CD1c-positive myeloid dendritic cell (primary cell): ENCODE measurements around the gene PATJ.
"Not testable (repeated sequence)": the region's sequence is repeated elsewhere in the genome, so short reads cannot be mapped to it uniquely, and the experiment has no call there.

ENCODE experiments used
- DNase-seq: peaks from one replicate; pipeline ENCODE4 v3.0.0-alpha.2; 2016; ENCODE audit errors: extremely low spot score

Gene PATJ

DNA sequence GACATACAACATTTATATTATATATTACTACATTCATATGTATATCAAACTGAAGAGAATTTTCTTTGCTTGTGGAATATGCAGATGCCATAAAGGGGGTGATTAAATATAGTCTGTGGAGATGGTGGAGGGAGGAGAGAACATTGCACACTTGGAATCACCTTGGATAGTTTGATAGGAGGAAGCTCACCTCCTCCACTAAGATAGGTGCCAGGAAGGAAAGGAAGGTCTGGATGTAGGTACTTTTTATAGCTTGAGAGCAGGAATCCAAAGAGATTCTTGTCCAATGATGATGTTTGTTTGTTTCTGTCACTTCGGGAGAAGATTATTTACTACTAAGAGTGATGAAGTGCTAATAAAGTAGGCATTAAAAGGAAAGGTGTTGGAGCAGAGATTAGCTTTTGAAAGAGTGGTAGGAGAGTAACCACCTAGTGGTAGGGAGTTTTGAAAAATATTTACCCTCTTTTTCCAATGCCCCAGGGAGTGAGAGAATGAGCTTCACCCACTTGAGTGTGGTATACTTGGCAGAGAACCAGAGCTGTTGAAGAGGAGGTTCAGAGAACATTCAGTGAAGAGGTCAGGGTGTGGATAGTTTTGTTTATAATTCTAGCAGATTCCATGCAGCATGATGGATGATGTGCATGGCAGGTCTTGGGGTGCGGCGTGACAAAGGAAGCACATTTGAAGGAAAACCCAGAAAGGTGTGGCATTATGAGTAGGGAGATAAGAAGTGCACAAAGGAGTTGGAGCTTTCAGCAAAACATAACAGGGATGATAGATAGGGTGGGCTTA lies 145.0 kb downstream of the PATJ start:
- DNase-seq: no peak

DNA sequence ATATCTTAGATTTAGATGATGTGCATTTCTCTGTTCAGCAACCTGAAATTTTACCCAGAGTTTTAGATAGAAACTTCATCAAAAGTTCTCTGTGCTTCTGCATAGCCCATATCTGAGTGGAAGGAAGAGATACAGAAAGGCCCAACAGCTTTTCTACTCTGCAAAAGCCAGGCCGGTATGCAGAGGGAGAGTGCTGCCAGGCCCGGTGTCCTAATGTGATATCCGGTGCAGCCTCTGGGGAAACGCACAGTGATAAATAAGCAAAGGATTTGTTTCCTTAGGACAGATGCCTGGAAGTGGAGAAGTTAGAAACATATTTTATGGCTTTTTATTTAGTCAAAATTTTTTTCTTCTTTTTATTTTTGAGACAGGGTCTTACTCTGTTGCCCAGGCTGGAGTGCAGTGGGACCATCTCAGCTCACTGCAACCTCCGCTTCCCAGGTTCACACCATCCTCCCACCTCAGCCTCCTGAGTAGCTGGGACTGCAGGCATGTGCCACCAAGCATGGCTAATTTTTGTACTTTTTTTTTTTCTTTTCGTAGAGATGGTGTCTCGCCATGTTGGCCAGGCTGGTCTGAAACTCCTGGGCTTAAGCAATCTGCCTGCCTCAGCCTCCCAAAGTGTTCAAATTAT lies 145.8 kb downstream of the PATJ start:
- DNase-seq: no peak

DNA sequence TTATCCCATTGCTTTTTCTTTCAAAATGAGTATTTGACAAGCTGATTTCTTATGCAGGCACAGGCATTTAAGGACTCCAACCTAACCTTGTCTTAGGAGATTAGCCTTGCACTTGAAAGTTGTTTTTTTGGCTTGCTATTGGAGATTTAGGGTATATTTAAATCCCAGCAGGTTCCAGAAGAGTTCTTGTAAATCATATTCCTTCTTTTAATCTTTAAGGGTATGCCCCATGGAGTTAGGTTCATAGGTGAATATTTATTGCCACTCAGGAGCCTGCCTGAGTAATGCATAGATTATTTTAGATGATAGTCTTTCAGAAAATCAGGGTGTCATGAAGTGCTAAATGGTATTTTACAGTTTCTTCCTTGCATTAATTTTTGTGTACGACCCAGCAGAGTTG lies 146.5 kb downstream of the PATJ start:
- DNase-seq: no peak

DNA sequence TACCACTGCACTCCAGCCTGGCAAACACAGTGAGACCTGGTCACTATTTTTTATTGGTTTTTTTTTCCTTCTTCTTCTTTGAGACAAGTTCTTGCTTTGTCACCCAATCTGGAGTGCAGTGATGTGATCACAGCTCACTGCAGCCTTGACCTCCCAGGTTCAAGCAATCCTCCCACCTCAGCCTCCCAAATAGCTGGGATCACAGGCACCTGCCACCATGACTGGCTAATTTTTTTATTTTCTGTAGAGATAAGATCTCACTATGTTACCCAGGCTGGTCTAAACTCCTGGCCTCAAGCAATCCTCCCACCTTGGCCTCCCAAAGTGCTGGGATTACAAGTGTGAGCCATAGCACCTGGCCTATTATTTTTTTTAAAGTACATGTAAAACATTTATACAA lies 148.2 kb downstream of the PATJ start:
- DNase-seq: not testable (repeated sequence)

- DNase-seq: no peak
Measured at GRCh38 chr1:61892977-61893376, 150.7 kb downstream of the PATJ start.

DNA sequence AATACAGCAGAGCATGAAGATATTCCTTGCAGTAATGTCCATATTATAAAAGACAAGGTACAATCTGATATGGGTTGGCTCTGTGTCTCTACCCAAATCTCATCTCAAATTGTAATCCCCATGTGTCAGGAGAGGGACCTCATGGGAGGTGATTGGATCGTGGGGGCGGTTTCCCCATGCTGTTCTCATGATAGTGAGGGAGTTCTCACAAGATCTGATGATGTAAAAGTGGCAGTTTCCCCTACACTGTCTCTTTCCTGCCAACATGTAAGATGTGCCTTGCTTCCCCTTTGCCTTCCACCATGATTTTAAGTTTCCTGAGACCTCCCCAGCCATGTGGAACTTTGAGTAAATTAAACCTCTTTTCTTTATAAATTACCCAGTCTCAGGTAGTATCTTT lies 152.0 kb downstream of the PATJ start:
- not testable (repeated sequence) for DNase-seq

- no peak for DNase-seq
Measured at GRCh38 chr1:61895175-61895574, 152.9 kb downstream of the PATJ start.

DNA sequence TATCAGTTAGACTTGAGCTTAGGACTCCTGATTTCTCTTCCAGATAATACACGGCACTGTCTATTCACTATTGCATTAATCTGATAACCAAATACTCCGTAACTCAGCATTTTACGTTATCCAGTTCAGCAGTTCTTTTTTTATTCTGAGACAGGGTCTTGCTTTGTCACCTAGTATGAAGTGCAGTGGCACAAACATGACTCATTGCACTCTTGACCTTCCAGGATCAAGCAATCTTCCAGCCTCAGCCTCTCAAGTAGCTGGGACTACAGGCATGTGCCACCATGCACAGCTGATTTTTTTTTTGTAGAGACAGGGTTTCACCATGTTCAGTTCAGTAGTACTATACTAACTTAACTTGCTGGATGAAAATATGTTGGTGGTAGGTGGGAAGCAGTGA lies 156.4 kb downstream of the PATJ start:
- DNase-seq: no peak

GRCh38 chr1:61904354-61904753 lies 162.1 kb downstream of the PATJ start:
- no peak for DNase-seq

- no peak for DNase-seq
Measured at GRCh38 chr1:61907102-61907501, 164.8 kb downstream of the PATJ start.

GRCh38 chr1:61910035-61910434 lies 167.8 kb downstream of the PATJ start:
- DNase-seq: no peak

GRCh38 chr1:61914823-61915482 lies 172.7 kb downstream of the PATJ start:
- no peak for DNase-seq

DNA sequence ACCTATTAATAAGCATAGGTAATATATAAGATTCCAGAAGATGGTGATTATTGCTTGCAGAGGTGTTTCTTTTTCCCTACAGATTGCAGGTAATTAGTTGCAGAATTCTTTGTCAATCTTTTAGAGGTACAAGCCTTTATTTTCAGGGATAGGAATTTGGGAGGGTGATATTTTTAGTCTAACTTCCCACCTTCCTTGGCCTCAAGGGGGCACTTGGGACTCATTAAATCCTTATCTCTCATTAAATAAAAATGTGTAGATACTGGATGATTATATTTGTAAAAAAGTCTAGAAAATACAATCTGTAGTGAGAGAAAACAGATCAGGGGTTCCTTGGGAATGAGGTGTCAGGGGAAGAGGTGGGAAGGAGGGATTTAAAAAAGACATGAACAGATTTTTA lies 179.2 kb downstream of the PATJ start:
- no peak for DNase-seq

DNA sequence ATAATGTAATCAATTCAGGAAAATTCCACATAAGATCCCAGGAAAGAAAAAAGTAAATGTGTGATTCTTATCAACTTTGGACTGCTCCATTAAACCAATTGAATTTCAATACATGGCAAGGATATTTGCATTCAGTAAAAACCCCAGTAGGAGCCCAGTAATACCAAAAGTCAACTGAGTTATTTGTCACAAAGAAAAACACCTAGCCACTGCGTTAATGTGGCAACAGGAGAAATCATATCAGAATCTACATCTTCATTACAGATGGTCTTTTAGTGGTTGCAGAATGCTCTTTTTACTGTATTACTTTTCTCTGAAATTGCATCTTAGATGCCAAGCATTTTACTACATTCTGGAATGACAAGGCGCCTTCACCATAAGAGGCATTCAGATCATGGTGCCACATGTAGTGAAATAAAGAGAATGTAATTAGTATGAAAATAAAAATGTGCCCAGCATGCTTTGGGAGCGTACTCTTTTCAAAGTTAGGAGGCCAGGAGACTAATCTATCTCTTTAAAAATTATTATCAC lies 180.7 kb downstream of the PATJ start:
- DNase-seq: no peak

DNA sequence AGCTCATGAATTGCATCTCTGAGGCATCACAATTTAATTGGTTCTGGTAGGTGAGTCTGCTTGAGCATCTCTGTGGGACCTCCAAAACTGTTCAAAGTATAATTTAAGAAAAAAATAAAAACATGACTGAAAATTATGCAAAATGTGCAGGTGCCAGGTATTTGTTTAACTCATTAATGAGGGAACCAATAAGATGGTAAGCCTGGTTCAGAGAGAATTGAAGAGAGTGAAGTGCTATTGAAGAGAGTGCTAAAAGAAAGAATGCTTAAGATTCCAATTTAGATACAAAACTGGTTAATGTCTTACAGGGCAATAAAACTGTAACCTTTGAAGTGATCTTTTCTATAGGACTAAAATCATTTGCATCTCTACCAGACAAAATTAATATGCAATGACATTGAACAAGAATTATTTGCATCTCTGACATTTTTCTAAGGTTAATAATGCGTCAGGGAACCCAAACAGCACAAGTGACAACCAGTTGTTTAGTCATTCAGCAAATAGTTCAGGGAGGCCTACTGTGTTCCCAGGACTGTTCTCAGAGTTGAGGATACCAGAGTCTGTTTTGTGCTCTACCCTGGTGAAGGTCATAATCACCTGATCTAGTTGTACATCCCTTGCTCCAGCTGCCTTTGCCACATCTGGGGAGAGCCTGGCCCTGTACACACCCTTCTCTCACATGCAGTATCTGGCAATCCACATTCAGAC lies 183.5 kb downstream of the PATJ start:
- DNase-seq: no peak

DNA sequence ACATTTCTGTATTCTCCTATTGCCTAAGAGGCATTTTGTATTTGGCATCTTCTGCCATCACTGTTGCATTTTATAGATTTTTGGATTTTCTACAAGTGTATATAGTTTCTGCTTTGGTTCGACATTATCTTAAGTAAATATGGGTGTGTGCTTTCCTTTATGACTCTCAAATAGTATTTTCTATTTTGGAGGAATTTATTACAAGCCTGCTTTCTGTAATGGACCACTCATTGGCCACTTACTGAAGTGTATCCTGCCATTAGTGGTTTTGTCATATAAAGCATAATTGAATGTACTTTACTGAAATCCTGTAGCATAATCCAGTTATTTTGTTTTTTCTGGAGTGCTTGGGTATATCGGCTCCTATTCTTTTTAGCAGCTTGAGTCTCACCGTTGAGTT lies 184.3 kb downstream of the PATJ start:
- no peak for DNase-seq

DNA sequence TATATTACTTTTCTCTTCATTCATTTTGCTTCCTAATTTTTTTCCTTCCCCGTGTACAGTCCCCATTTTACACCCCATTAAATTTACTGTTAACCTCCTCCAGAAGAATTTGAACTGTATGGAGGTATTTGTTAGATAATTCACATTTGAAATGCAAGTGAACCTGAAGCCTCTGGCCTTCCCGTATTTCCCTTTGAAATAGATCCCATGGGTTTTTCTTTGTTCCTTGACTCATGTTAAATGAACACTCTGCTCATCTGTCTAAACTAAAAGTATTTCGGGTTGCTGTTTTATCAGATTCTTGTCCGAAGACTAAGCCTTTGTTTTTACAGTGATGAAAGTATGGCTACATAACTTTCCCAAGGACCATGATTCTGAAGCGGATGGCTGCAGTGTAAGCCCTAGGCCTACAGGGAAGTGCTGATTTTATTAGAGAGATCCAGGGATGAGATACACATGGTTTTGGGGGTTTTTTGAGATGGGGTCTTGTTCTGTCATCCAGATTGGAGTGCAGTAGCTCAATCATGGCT lies 187.9 kb downstream of the PATJ start:
- DNase-seq: no peak

GRCh38 chr1:61931587-61932279 lies 189.5 kb downstream of the PATJ start:
- no peak for DNase-seq

DNA sequence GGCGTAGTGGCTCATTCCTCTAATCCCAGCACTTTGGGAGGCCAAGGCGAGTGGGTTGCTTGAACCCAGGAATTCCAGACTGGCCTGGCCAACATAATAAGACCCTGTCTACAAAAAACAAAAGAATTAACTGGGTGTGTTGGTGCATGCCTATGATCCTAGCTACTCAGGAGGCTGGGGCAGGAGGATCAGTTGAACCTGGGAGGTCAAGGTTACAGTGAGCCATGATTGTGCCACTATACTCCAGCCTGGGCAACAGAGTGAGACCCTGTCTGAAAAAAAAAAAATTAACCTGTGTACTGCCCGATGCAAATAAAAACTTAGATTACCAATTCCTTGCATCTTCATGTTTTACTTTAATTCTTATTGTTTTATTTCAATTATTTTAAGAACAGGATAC lies 193.2 kb downstream of the PATJ start:
- no peak for DNase-seq

DNA sequence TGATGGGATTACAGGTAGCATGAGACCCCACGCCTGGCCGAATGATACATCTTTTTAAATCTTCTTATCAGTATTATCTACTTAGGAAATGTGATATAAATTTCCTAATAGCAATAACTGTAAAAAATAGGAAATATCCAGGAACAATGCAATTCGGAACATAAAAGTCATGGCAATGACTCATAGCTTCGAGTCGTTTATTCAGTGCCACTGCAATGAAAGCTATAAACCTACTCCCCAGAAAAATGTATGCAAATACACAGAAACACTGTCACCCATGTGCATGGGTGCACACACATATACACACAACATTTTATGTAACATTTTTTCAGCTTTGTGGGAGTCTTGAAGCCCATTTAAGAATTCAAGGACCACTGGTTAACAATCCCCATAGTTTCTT lies 194.6 kb downstream of the PATJ start:
- DNase-seq: no peak

DNA sequence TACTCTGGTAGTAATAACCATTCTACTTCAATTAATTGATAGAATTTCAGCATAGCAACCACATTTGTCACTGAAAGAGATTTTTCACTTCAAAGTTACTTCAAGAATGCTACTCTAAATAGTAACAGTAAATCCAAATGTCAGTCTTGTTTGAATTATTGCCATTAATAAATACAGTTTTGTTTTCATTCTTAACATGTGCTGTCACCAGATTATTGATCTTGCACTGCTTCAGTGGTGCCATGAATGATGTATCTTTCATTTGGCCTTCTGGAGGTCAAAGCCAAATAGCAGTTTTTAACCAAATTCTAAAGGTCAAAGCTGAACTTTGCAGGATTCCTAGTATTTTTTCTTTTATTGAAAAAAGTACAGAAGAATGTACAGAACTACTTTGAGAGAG lies 199.5 kb downstream of the PATJ start:
- no peak for DNase-seq
